ENCODE results near the gene SMC1B.
"Not testable (repeated sequence)": the region's sequence is repeated elsewhere in the genome, so short reads cannot be mapped to it uniquely, and the experiment has no call there.

The SMC1B gene

GRCh38 chr22:45445031-45445710 is 31.8 kb upstream of the SMC1B start:
- DNase-seq: no peak

DNA sequence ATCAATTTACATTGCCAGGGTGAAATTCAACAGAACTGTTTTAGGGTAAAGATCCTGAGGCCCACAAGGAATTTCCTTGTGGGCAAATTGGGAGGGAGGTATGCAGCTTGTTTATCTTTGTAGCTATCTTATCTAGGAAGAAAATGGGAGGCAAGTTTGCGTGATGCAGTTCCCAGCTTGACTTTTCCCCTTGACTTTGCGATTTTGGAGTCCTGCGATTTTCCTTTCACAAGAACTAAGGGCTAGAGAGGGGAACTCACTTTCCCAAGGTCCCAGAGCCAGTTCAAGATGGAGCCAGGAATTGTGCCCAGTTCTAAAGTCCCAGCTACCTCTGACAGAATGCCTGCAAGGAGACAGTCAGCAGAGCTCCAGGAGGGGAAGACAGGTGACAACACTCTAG is 30.8 kb upstream of the SMC1B start:
- no peak for DNase-seq

- DNase-seq: no peak
Observed at GRCh38 chr22:45442116-45442515, 28.7 kb upstream of the SMC1B start.

DNA sequence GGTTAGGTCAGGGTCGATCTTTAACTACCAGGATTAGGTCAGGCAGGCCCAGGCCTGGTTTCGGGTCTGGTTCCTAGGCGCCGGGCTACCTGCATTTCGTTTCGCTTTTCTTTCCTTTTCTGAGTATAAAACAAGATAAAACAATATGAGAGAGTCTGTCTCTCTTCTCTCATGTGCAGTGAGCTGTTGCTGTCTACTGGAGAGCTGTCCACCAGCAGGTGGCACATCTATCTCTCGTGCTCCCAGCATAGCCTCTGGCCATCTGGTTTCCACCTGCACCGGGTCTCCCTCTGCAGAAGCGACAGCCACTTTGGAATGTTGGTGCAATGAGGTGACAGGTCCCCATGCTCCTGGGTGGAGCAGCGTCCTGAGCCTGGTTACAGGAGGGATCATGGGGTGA is 27.7 kb upstream of the SMC1B start:
- peak; percentile 10 for DNase-seq

GRCh38 chr22:45440688-45441087 is 27.3 kb upstream of the SMC1B start:
- DNase-seq: not testable (repeated sequence)

DNA sequence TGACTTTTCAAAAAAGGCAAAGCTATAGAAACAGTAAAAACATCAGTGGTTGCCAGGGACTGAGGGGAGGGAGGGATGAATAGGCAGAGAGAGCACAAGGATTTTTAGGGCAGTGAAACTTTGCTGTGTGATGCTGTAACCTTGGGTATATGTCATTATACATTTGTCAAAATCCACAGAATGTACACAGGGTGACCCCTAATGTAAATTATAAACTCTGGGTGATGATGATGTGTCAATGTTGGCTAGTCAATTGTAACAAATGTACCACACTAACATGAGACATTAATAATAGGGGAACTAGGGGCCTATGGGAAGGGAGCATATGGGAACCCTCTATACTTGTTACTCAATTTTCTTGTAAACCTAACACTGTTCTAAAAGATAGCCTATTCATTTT is 24.9 kb upstream of the SMC1B start:
- no peak for DNase-seq

- DNase-seq: not testable (repeated sequence)
Observed at GRCh38 chr22:45436871-45437517, 23.6 kb upstream of the SMC1B start.

DNA sequence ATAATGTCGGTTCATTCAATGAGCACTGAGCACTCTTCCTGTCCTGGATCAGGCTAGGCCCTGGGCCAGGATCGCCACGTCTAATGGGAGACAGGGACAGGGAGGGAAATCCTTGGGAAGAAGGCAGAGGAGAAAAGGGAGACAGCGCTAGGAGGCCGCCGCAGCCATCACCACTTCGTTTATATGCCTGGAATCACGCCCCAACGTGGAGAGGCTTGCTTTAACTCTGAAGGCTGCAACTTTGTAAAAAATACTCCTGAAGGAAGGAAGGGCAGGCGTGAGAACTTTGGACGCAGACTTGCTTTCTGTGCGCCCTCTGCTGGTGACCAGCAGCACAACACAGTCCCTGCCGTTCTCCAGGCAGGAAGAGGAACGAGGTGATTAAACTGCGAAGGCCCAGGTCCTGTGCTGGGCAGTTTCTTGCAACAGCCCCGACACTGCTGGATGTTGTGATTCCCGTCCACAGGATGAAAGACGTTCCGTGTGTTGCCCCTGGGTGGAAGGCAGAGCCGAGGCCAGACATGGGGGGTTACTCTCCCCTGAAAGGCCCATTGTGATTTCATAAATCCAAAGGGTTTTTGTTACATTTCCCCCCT is 22.2 kb upstream of the SMC1B start:
- peak; percentile 82 for DNase-seq

- no peak for DNase-seq
Observed at GRCh38 chr22:45434981-45435380, 21.6 kb upstream of the SMC1B start.

- no peak for DNase-seq
Observed at GRCh38 chr22:45430871-45431270, 17.5 kb upstream of the SMC1B start.

DNA sequence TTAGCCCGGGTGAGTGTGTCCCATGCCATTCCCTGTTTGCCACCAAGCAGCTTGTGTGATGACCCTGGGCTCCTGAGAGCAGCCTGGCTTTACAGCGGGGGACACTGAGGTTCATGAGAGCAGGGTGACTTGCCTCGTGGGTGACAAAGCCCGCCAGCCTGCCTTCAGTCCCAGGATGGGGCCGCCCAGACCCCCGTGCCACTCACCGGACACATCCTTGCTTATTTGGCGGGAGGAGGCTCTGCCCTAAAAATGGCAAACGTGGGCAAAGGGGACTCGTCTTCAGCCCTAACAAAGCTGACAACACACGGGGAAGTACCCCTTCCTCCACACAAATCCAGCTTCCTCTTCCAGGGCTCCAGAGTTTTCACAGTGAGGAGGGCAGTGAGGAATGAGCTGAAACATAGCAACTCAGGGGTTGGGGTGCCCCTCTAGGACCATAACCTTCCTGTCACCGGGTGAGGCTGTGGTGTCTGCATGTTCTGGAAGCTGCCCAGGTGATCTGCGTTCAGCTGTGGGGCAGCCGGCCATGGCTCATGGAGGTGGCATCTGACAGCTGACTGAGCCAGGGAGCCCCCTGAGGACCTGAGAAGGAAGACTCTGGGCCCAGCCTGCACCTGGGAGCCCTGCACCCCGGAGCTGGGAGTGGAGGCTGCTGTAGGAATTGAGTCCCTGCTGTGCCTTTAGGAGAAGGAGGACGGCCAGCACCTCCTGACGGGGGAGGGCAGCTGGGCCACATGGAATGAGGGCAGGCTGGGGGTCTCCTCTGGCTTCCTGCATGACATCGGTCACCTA is 16.8 kb upstream of the SMC1B start:
- DNase-seq: no peak

GRCh38 chr22:45429424-45429823 is 16.0 kb upstream of the SMC1B start:
- DNase-seq: no peak

GRCh38 chr22:45428391-45429385 is 15.3 kb upstream of the SMC1B start:
- no peak for DNase-seq

- DNase-seq: no peak
Observed at GRCh38 chr22:45427114-45427513, 13.7 kb upstream of the SMC1B start.

DNA sequence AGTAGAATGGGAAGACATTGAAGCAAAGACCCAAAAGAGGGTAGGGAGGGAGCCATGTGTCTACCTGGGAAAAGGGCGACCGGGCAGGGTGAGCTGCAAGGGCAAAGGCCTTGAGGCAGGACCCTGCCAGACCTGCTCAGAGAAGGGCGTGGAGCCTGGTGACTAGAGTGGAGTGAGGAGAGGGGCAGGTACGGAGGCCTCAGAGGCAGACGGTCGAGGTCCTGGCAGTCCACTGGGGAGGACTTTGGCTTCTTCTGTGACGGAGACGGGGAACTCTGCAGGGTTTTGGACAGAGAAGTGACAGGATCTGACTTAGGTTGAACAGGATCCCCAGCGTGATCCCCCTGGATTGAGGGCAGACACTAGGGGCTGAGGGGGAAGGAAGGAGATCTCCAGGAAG is 13.0 kb upstream of the SMC1B start:
- no peak for DNase-seq

DNA sequence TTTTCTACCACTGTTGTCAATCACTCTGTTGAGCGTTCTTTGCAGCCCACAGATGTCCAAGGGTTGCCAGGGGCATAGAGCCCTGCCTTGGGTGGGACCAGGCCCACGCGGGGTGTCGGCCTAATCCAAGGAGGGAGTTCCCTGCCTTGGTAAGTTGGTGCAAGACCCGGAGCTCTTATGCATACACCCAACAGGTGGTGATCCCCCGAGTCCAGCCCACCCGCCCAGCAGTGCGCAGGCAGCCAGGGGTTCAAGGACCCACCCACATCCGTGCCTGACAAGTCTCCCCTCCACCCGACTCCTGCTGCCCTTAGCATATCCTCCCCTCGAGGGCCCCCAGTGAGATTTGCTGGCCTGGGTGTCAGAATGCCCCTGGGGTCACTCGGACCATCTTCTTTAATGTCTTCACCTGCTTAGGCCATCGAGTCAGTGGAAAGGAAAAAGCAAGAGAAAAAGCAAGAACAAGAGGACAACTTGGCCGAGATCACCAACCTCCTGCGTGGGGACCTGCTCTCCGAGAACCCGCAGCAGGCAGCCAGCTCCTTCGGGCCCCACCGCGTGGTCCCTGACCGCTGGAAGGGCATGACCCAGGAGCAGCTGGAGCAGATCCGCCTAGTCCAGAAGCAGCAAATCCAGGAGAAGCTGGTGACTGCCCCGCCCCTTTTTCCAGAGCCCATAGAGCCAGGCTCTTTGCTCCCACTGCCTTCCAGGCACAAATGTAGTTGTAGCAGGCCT is 12.3 kb upstream of the SMC1B start:
- no peak for DNase-seq

DNA sequence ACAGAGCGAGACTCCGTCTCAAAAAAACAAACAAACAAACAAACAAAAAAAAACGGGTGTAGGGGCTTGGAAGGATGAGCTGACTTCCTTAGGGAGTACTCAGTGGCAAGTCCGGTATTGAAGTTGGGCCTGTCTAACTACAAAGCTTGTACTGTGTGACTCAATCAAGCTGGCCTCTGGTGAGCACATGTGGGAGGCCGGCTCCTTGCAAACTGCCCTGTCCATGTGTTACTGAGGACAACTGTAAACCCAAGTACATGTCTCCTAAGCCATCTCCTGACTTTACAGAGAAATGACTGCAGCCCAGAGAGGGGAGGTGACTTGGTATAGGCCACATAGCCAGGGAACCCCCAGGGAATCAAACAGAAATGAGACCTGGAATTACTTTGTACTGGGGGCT is 11.7 kb upstream of the SMC1B start:
- DNase-seq: no peak

GRCh38 chr22:45424241-45424731 is 10.9 kb upstream of the SMC1B start:
- no peak for DNase-seq

GRCh38 chr22:45423524-45423923 is 10.1 kb upstream of the SMC1B start:
- no peak for DNase-seq

DNA sequence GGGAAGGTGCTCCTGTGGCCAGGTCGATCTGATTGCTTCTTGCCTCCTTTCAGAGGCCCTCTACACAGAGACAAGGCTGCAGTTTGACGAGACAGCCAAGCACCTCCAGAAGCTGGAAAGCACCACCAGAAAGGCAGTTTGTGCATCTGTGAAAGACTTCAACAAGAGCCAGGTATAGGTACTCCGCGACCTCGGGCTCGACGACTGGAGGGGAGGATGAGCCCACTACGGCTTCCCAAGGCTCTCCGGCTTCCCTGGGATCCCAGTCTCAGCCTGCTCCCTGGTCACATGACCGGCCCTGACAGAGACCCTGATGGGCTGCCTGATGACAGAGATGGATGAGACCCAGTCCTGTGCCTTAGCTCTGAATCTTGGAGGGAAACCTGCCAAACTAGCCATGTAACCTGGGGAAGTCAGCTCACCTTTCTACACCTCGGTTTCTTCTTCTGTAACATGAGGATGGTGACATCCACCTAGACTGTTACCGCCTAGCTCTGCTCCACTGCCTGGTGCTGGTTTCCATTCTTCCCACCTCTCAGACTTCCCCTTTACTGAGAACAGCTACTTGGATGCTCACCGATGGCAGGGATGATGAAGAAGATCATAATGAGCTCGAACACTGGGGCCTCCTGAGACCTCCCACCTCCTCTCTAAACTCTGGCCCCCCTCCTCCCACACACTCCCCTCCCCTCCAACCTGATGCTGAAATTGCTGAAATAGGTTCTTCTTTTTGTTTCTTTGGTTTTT is 9.0 kb upstream of the SMC1B start:
- DNase-seq: no peak
